ENCODE results near the gene PRKG1.

PRKG1 gene

GRCh38 chr10:51815723-51816122, 741.4 kb downstream of the PRKG1 start:
- DNase-seq (ENCODE audit: low spot score): no peak

GRCh38 chr10:51821045-51821444, 746.8 kb downstream of the PRKG1 start:
- no peak for DNase-seq (ENCODE audit: low spot score)

GRCh38 chr10:51821745-51822144, 747.5 kb downstream of the PRKG1 start:
- DNase-seq (ENCODE audit: low spot score): no peak

- DNase-seq (ENCODE audit: low spot score): peak; percentile 19
Measured at GRCh38 chr10:51832652-51833383, 758.5 kb downstream of the PRKG1 start.

- no peak for DNase-seq (ENCODE audit: low spot score)
Measured at GRCh38 chr10:51834548-51834947, 760.3 kb downstream of the PRKG1 start.

DNA sequence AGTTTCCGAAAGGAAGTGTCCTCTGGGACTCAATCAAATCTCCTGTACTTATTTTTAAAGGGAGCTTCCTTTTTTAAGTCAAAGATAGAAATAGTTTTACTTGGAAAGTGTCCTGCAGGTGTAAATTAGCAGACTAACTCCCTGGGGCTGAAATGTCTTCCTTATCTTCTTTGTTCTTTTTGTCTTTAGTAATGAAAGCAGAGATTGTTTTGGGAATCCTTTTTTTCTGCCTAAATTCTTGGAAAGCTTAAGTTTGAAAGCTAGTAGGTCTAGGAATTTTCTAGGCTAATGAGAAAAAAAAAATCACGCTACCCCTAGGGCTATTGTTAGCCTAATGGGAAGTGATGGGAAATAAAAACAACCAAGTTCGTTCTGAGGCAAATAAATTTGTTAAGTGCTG, 764.2 kb downstream of the PRKG1 start:
- DNase-seq (ENCODE audit: low spot score): no peak

- DNase-seq (ENCODE audit: low spot score): no peak
Measured at GRCh38 chr10:51843966-51844365, 769.7 kb downstream of the PRKG1 start.

DNA sequence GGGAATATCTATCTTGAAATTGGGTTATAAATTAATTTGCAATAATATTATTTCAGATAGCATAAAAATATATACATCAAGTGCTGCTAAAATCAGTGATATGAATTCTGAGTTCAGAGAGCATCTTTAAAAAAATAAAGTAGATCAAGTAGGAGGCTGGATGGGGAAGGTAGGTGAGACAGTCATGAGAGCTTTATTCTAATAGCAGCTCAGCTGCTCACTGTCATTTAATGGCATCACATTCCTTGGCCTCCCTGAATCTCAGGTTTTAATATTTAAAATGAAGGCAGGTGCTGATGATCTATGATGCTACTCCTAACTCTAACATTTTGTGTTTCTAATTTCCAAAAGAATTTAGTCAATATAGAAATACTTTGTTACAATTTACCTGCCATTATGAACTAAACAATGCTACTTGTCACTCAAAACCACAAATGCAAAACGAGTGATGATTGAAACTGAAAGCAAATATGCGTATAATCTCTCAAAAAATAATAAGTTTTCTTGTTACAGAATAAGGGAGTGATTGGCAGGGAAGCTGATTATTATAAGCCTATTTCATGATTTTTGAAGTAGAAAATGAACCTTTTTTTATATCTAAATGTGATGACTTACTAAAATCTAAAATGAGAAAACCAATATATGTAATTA, 772.7 kb downstream of the PRKG1 start:
- DNase-seq (ENCODE audit: low spot score): no peak

DNA sequence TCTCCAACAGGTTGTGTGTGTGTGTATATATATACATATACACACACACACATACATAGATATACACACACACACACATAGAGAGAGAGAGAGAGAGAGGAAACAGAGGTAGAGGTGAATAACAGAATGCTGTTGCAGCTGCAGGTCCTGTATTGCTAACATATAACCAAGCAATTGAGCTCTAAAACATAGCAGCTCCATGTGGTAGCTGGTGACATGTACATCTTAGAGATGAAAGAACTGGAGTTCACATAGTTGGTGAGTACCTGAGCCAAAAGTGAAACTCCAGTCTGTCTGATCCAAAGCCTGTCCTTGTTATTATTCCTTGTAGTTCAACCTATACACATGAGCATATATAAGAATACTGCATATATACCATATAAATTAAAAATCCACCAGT, 778.0 kb downstream of the PRKG1 start:
- no peak for DNase-seq (ENCODE audit: low spot score)

GRCh38 chr10:51857305-51857704, 783.0 kb downstream of the PRKG1 start:
- DNase-seq (ENCODE audit: low spot score): no peak

GRCh38 chr10:51860257-51860656, 786.0 kb downstream of the PRKG1 start:
- DNase-seq (ENCODE audit: low spot score): peak; percentile 19

DNA sequence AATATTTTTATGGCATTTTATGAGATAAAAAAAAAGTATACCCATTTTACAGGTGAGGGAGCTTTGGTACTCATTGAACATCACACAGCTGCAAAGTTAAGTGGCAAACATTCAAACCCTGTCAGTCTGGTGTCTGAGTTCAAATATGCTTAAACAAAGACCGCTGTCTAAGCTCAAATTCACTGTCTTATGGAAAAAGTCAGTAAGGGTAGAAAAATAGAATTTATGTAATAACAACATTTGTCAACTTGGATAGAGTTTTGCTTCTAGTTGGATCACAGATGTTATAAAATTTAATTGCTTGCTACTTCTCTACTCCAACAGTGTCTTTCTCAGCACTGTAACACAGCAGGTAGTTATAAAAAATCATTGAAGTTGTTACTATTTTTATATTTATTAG, 786.8 kb downstream of the PRKG1 start:
- no peak for DNase-seq (ENCODE audit: low spot score)

- no peak for DNase-seq (ENCODE audit: low spot score)
Measured at GRCh38 chr10:51861731-51862130, 787.4 kb downstream of the PRKG1 start.

- no peak for DNase-seq (ENCODE audit: low spot score)
Measured at GRCh38 chr10:51862149-51862548, 787.9 kb downstream of the PRKG1 start.

DNA sequence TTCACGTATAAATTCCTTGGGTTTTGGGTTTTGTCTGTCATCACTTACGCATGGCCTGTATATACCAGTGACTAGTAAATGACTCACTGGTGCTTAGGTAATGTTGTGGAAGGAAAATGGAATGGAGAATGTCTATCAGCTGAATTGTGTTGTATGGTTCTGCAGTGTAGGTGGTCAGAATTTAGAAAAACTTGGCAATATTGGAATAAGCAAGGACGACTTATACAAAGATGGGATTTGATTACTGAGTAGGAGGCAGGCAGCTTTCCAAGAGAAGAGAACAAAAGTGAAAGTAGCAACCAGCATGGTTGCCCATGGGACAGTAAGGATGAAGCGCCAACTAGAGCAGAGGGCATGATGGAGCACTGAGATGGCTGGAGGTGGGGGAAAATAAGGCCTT, 793.7 kb downstream of the PRKG1 start:
- peak; percentile 48 for DNase-seq (ENCODE audit: low spot score)

GRCh38 chr10:51874131-51874530, 799.8 kb downstream of the PRKG1 start:
- no peak for DNase-seq (ENCODE audit: low spot score)

DNA sequence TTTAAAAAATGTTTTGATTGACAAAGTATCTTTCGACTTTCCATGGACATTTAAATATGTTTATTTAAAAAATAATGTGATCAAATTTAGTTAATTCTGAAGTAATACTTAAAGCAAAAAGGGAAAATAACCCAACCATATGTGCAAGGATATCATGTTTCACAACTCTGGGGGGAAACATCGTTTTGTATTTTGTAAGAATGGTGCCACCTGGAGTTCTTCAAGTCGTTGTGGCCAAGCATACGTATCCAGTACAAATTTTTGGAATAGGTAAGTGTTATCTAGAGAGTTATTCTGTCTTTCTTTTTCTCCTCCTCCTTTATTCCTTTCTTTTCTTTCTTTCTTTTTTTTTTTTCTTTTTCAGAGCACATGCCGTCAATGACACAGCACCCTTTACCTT, 801.3 kb downstream of the PRKG1 start:
- DNase-seq (ENCODE audit: low spot score): no peak

GRCh38 chr10:51876503-51876902, 802.2 kb downstream of the PRKG1 start:
- DNase-seq (ENCODE audit: low spot score): no peak

- DNase-seq (ENCODE audit: low spot score): no peak
Measured at GRCh38 chr10:51876979-51877378, 802.7 kb downstream of the PRKG1 start.

DNA sequence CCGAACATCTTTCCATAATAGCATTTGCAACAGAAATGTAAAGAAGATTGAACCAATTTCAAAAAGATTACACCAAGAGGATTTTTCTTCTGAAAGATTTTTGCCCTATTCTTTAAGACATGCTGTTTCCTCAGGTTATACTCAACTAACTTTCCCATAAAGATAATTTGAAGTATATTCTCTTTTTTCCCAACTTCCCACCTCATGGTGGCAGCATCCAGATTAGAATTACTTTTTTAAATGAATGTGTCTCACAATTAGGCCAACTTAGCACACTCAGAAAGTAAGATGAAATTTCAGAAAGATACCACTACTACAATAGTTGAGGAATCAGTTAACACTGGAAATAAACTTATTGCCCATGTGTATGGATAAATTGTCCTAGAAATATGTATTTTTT, 803.3 kb downstream of the PRKG1 start:
- DNase-seq (ENCODE audit: low spot score): no peak

- DNase-seq (ENCODE audit: low spot score): no peak
Measured at GRCh38 chr10:51878695-51879094, 804.4 kb downstream of the PRKG1 start.

- peak; percentile 76 for DNase-seq (ENCODE audit: low spot score)
Measured at GRCh38 chr10:51879238-51879637, 805.0 kb downstream of the PRKG1 start.

DNA sequence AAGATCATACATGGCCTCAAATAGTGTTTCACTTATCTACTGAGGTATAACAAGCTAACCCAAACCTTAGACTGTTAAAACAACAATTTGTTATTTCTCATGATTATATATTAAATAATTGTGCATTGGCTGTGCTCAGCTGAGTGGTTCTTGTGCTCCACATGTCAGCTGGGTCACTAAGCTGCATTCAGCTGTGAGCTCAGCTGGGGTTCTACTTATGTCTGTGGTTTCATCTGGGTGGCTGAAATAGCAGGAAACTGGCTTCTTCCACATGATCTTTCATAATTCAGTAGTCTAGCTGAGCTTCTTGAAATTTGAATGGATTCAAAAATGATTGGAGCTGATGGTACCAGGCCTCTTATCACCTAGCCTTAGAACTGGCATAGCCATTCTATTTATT, 806.9 kb downstream of the PRKG1 start:
- DNase-seq (ENCODE audit: low spot score): no peak
